C4-2B (cell line): ENCODE measurements around the gene ADAMTS16.

ENCODE experiments used
- H3K27ac ChIP-seq: fragments of 450-650 bp; 2 replicates; pipeline ENCODE4 v1.5.1; 2017
- ZFX ChIP-seq: fragments of 450-650 bp; IDR thresholded peaks from 2 replicates; pipeline ENCODE4 v1.6.1; 2017
- TF ChIP-seq, protein P1 (sequence below): fragments of 450-650 bp; conservative IDR thresholded peaks from 2 replicates; pipeline ENCODE4 v1.5.1; 2017; ENCODE audit warnings: mild to moderate bottlenecking

The ADAMTS16 gene

GRCh38 chr5:5156471-5157082, 16.4 kb downstream of the ADAMTS16 start:
- TF ChIP-seq ZFX, result no peak
- TF ChIP-seq, protein P1, sequence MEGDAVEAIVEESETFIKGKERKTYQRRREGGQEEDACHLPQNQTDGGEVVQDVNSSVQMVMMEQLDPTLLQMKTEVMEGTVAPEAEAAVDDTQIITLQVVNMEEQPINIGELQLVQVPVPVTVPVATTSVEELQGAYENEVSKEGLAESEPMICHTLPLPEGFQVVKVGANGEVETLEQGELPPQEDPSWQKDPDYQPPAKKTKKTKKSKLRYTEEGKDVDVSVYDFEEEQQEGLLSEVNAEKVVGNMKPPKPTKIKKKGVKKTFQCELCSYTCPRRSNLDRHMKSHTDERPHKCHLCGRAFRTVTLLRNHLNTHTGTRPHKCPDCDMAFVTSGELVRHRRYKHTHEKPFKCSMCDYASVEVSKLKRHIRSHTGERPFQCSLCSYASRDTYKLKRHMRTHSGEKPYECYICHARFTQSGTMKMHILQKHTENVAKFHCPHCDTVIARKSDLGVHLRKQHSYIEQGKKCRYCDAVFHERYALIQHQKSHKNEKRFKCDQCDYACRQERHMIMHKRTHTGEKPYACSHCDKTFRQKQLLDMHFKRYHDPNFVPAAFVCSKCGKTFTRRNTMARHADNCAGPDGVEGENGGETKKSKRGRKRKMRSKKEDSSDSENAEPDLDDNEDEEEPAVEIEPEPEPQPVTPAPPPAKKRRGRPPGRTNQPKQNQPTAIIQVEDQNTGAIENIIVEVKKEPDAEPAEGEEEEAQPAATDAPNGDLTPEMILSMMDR, result no peak
- H3K27ac ChIP-seq, result no peak overlapping the region

DNA sequence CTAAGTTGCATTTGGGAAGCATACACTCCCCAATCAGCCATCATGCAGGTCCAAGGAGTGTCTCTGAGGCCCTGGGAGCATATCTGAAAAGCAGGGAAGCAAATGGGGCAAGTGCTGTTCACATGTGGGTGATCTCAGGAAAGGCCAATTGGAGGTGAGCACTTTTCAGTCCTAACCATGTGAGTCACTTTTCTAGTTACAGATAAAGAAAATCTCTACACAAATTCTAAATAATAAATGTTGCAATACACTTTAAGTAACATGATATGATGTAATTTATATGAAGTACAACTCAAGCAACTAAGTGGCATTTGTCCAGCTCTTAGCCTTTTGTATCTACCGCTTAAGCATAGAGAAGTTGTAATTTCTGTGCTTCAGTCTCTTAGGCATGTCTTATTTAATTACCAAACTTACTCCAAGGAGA, 18.4 kb downstream of the ADAMTS16 start:
- TF ChIP-seq, protein P1, result no peak
- no peak for TF ChIP-seq ZFX
- peak overlapping the region; percentile 43; the same call in 1 of the 2 replicates for H3K27ac ChIP-seq

GRCh38 chr5:5159282-5160103, 19.4 kb downstream of the ADAMTS16 start:
- H3K27ac ChIP-seq, result no peak overlapping the region
- TF ChIP-seq, protein P1, result no peak

GRCh38 chr5:5164163-5164562, 24.0 kb downstream of the ADAMTS16 start:
- no peak overlapping the region for H3K27ac ChIP-seq
- TF ChIP-seq, protein P1, result no peak
- no peak for TF ChIP-seq ZFX

- no peak overlapping the region for H3K27ac ChIP-seq
- no peak for TF ChIP-seq ZFX
These were observed 25.4 kb downstream of the ADAMTS16 start for GRCh38 chr5:5165541-5166002.

DNA sequence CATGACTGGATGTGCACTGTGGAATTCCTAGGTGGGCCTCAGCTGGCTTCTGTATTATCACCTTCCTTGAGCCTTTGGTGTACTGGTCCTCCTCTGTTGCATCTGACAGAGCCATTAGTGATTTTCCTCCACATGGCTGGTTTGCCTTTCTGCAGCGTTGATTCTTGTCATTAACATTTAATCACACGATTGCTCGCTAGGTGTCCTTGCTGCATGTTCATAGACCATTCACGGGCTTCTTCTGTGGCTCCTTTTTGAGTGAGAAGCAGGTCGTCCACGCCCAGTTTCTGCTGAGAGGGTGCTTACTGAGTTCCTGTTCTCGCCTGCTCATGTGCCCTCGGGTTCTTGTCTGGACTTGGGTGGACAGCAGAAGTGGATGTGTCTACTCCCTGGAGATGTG, 29.3 kb downstream of the ADAMTS16 start:
- no peak overlapping the region for H3K27ac ChIP-seq
- no peak for TF ChIP-seq ZFX
- TF ChIP-seq, protein P1, result no peak

GRCh38 chr5:5178136-5178535, 38.0 kb downstream of the ADAMTS16 start:
- no peak overlapping the region for H3K27ac ChIP-seq
- TF ChIP-seq, protein P1, result no peak
- TF ChIP-seq ZFX, result no peak
